ENCODE measurements around the gene AHNAK.

The AHNAK gene

DNA sequence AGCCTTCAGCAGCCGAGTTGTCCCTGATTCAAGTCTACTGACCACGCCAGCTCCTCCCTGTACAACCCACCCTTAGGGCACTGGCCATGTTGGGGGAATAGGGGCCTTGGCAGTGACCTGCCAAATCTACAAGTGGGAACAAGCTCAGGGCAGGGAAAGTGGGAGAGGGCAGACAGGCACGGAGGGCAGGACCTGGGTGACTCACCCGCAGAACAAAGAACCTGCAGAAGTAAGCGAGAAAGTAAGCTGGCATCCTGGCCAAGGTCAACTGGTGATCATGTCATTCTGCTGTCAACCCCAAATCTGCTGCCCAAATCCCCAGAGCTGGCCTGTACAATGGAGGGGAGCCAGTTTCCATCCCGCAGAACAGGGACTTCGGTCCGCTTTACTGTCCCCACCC, 135.6 kb downstream of the AHNAK start:
- no peak overlapping the region for H3K4me3 ChIP-seq (ENCODE audit: low read depth, low read length)
- TF ChIP-seq, protein P1, sequence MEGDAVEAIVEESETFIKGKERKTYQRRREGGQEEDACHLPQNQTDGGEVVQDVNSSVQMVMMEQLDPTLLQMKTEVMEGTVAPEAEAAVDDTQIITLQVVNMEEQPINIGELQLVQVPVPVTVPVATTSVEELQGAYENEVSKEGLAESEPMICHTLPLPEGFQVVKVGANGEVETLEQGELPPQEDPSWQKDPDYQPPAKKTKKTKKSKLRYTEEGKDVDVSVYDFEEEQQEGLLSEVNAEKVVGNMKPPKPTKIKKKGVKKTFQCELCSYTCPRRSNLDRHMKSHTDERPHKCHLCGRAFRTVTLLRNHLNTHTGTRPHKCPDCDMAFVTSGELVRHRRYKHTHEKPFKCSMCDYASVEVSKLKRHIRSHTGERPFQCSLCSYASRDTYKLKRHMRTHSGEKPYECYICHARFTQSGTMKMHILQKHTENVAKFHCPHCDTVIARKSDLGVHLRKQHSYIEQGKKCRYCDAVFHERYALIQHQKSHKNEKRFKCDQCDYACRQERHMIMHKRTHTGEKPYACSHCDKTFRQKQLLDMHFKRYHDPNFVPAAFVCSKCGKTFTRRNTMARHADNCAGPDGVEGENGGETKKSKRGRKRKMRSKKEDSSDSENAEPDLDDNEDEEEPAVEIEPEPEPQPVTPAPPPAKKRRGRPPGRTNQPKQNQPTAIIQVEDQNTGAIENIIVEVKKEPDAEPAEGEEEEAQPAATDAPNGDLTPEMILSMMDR (IDR thresholded peaks at IDR 0.05; ENCODE audit: low read depth, low read length) = no peak

- no peak overlapping the region for H3K4me3 ChIP-seq (ENCODE audit: low read depth, low read length)
- TF ChIP-seq, protein P1 (IDR thresholded peaks at IDR 0.05; ENCODE audit: low read depth, low read length) = no peak
Observed at GRCh38 chr11:62409831-62410230, 136.8 kb downstream of the AHNAK start.

- no peak overlapping the region for H3K4me3 ChIP-seq (ENCODE audit: low read depth, low read length)
- TF ChIP-seq, protein P1 (IDR thresholded peaks at IDR 0.05; ENCODE audit: low read depth, low read length) = no peak
Observed at GRCh38 chr11:62406034-62406433, 140.6 kb downstream of the AHNAK start.

- H3K4me3 ChIP-seq (ENCODE audit: low read depth, low read length) = no peak overlapping the region
- TF ChIP-seq, protein P1 (IDR thresholded peaks at IDR 0.05; ENCODE audit: low read depth, low read length) = no peak
Observed at GRCh38 chr11:62404901-62405300, 141.7 kb downstream of the AHNAK start.

GRCh38 chr11:62404435-62404834, 142.2 kb downstream of the AHNAK start:
- no peak overlapping the region for H3K4me3 ChIP-seq (ENCODE audit: low read depth, low read length)
- TF ChIP-seq, protein P1 (IDR thresholded peaks at IDR 0.05; ENCODE audit: low read depth, low read length) = no peak

GRCh38 chr11:62402960-62403730, 143.5 kb downstream of the AHNAK start:
- TF ChIP-seq, protein P1 (IDR thresholded peaks at IDR 0.05; ENCODE audit: low read depth, low read length) = no peak
- no peak overlapping the region for H3K4me3 ChIP-seq (ENCODE audit: low read depth, low read length)

- TF ChIP-seq, protein P1 (IDR thresholded peaks at IDR 0.05; ENCODE audit: low read depth, low read length) = no peak
- H3K4me3 ChIP-seq (ENCODE audit: low read depth, low read length) = no peak overlapping the region
Observed at GRCh38 chr11:62402226-62402959, 144.2 kb downstream of the AHNAK start.
